Measurements from ENCODE around the gene CLCN7. TPM values are rescaled to one million over a fixed set of nuclear protein-coding genes. Genes with fewer than 3 reads are reported as not detected.

Gene CLCN7
- total RNA-seq, 1 experiment from 2014 or later: 8.9 TPM

DNA sequence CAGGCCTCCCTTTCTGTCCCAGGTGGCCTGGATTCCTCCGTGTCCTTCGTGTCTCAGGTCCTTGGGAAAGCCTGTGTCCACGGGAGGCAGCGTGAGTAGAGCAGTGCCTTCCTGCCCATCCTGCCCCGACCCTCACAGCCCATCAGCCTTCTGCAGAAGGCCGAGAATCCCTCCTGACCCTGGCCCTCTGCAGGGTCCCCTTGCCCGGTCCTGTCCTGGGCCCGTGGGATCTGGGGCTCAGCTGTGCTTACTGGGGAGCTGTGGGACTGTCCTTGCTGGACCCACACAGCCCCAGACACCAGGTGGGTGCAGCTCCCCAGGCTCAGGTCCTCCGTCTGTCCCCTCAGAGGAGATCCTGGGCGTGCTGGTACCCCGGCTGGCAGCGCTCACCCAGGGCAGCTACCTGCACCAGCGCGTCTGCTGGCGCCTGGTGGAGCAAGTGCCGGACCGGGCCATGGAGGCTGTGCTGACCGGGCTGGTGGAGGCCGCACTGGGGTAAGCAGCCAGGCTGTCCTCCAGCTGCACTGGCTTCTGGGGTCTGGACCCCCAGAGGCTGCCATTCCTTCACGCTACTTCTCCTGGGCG lies 22.3 kb upstream of the CLCN7 start:
- H4K20me1 ChIP-seq (ENCODE audit: insufficient read depth, low read depth, low read length): no peaks in the 10 kb centered on the region
- H3K9me3 ChIP-seq (ENCODE audit: low read length): no peaks in the 10 kb centered on the region
- H3K9me2 ChIP-seq (replicated peaks; ENCODE audit: insufficient read depth, low read length): no peaks in the 10 kb centered on the region
- no peak overlapping the region for H3K4me3 ChIP-seq (ENCODE audit: low read length)
- no peaks in the 10 kb centered on the region for H3K36me3 ChIP-seq (ENCODE audit: insufficient read depth, low read length)
- H3K4me1 ChIP-seq (ENCODE audit: low read length): peaks cover 19% of the 10 kb centered on the region
- H3K79me2 ChIP-seq (ENCODE audit: low read length): peaks cover 19% of the 10 kb centered on the region
- no peaks in the 10 kb centered on the region for H3K27me3 ChIP-seq (ENCODE audit: low read length)
- DNase-seq: no peak
- no peak overlapping the region for H3K27ac ChIP-seq (ENCODE audit: low read length)
- no peak overlapping the region for H3K4me2 ChIP-seq (ENCODE audit: low read depth, low read length, poor library complexity, severe bottlenecking)
- H2AFZ ChIP-seq (ENCODE audit: low read length): no peak overlapping the region
- no peak overlapping the region for H3K9ac ChIP-seq (ENCODE audit: low read length)

DNA sequence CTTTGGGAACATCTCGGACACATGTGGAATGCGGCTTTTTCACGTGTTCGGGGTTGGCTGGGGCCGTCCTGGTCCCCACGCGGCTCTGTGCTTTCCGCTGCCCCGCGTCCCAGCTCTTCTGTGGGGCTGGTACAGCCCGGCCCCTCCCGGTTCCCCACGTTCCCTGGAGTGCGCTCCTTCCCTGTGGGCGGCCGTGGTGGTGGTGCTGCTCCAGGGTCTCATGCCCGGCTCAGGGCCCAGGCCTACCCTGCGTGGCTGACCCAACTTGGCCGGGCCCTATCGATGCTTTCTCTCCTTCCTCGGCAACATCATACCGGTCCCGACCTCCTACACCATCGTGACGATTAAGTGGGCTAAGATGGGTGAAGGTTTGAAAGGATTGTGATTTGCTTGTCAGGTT lies 21.6 kb upstream of the CLCN7 start:
- H3K4me3 ChIP-seq (ENCODE audit: low read length): no peak overlapping the region
- no peak overlapping the region for H3K9ac ChIP-seq (ENCODE audit: low read length)
- no peak overlapping the region for H3K4me2 ChIP-seq (ENCODE audit: low read depth, low read length, poor library complexity, severe bottlenecking)
- H4K20me1 ChIP-seq (ENCODE audit: insufficient read depth, low read depth, low read length): no peaks in the 10 kb centered on the region
- no peaks in the 10 kb centered on the region for H3K9me2 ChIP-seq (replicated peaks; ENCODE audit: insufficient read depth, low read length)
- H3K4me1 ChIP-seq (ENCODE audit: low read length): peaks cover 19% of the 10 kb centered on the region
- no peak overlapping the region for H2AFZ ChIP-seq (ENCODE audit: low read length)
- no peaks in the 10 kb centered on the region for H3K36me3 ChIP-seq (ENCODE audit: insufficient read depth, low read length)
- DNase-seq: no peak
- no peaks in the 10 kb centered on the region for H3K9me3 ChIP-seq (ENCODE audit: low read length)
- no peaks in the 10 kb centered on the region for H3K27me3 ChIP-seq (ENCODE audit: low read length)
- no peak overlapping the region for H3K27ac ChIP-seq (ENCODE audit: low read length)
- H3K79me2 ChIP-seq (ENCODE audit: low read length): peaks cover 19% of the 10 kb centered on the region

- Histone ChIP-seq H3K9me3 (ENCODE audit: low read length) (no peaks in the 10 kb centered on the region), H3K9ac (ENCODE audit: low read length) (no peak overlapping the region), H3K4me2 (ENCODE audit: low read depth, low read length, poor library complexity, severe bottlenecking) (no peak overlapping the region), H3K36me3 (ENCODE audit: insufficient read depth, low read length) (no peaks in the 10 kb centered on the region), H3K4me1 (ENCODE audit: low read length) (peaks cover 19% of the 10 kb centered on the region), H3K9me2 (replicated peaks; ENCODE audit: insufficient read depth, low read length) (no peaks in the 10 kb centered on the region), H3K79me2 (ENCODE audit: low read length) (peaks cover 19% of the 10 kb centered on the region), H3K27ac (ENCODE audit: low read length) (no peak overlapping the region), H3K4me3 (ENCODE audit: low read length) (no peak overlapping the region), H2AFZ (ENCODE audit: low read length) (no peak overlapping the region), H3K27me3 (ENCODE audit: low read length) (no peaks in the 10 kb centered on the region), H4K20me1 (ENCODE audit: insufficient read depth, low read depth, low read length) (no peaks in the 10 kb centered on the region)
- DNase-seq: no peak
Measured at GRCh38 chr16:1495889-1496262, 21.0 kb upstream of the CLCN7 start.

DNA sequence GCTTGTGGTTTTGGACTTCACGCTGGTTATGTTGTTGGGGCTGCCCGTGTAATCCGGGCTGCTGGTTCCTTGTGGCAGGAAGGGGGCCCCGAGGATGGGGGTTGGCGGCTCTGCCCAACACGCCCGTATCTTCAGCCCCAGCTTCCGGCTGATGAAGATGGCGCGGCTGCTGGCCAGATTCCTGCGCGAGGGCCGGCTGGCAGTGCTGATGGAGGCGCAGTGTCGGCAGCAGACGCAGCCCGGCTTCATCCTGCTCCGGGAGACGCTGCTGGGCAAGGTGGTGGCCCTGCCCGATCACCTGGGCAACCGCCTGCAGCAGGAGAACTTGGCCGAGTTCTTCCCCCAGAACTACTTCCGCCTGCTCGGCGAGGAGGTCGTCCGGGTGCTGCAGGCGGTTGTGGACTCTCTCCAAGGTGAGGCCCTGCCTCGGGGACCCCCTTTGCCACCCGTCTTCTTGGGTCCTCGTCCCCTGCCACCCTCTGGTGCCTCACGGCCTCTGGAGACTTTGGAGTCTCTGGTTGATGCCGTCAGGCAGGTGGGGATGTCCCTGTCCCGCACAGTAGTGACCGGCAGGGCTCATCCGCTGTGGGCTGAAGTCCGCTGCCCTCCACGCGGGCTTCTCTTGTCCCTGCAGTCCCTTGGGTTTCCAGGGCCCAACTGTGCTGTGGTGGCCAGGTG lies 20.5 kb upstream of the CLCN7 start:
- Histone ChIP-seq H4K20me1 (ENCODE audit: insufficient read depth, low read depth, low read length) (no peaks in the 10 kb centered on the region), H3K27ac (ENCODE audit: low read length) (no peak overlapping the region), H3K4me3 (ENCODE audit: low read length) (no peak overlapping the region), H3K79me2 (ENCODE audit: low read length) (peaks cover 19% of the 10 kb centered on the region), H3K27me3 (ENCODE audit: low read length) (no peaks in the 10 kb centered on the region), H3K9ac (ENCODE audit: low read length) (no peak overlapping the region), H3K36me3 (ENCODE audit: insufficient read depth, low read length) (no peaks in the 10 kb centered on the region), H3K4me2 (ENCODE audit: low read depth, low read length, poor library complexity, severe bottlenecking) (no peak overlapping the region), H3K9me2 (replicated peaks; ENCODE audit: insufficient read depth, low read length) (no peaks in the 10 kb centered on the region), H3K4me1 (ENCODE audit: low read length) (peaks cover 19% of the 10 kb centered on the region), H2AFZ (ENCODE audit: low read length) (no peak overlapping the region), H3K9me3 (ENCODE audit: low read length) (no peaks in the 10 kb centered on the region)
- DNase-seq: no peak

DNA sequence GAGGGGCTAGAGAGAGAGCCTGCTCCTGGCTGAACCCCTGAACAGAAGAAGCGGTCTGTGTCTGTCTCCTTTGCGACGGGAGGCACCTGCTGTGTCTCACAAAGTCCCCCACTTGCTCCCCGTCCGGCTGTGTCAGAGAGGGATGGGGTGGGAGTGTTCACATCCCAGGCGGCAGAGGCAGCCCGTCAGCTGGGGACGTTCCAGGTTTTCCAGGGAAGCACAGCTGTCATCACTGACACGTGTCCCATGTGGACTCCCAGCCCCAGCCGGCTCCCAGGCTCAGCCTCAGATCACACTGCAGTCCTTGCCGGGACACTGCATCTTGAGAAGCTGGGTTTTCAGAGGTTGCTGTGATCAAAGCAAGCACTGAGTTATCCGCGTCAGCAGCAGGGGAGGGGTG lies 19.9 kb upstream of the CLCN7 start:
- Histone ChIP-seq H3K4me1 (ENCODE audit: low read length) (peaks cover 19% of the 10 kb centered on the region), H3K9me3 (ENCODE audit: low read length) (no peaks in the 10 kb centered on the region), H3K79me2 (ENCODE audit: low read length) (peaks cover 19% of the 10 kb centered on the region), H2AFZ (ENCODE audit: low read length) (no peak overlapping the region), H3K36me3 (ENCODE audit: insufficient read depth, low read length) (no peaks in the 10 kb centered on the region), H4K20me1 (ENCODE audit: insufficient read depth, low read depth, low read length) (no peaks in the 10 kb centered on the region), H3K4me3 (ENCODE audit: low read length) (peak overlapping the region; percentile 93; the same call in 1 of the 2 replicates), H3K4me2 (ENCODE audit: low read depth, low read length, poor library complexity, severe bottlenecking) (peak overlapping the region; percentile 92), H3K9me2 (replicated peaks; ENCODE audit: insufficient read depth, low read length) (no peaks in the 10 kb centered on the region), H3K9ac (ENCODE audit: low read length) (peak overlapping the region; percentile 92; the same call in 1 of the 2 replicates), H3K27ac (ENCODE audit: low read length) (no peak overlapping the region), H3K27me3 (ENCODE audit: low read length) (no peaks in the 10 kb centered on the region)
- no peak for DNase-seq

GRCh38 chr16:1494129-1494640 lies 19.4 kb upstream of the CLCN7 start:
- DNase-seq: no peak
- Histone ChIP-seq H3K4me3 (ENCODE audit: low read length) (peak overlapping the region; percentile 93), H3K4me2 (ENCODE audit: low read depth, low read length, poor library complexity, severe bottlenecking) (peak overlapping the region; percentile 92), H3K27ac (ENCODE audit: low read length) (no peak overlapping the region; the same call in 1 of the 2 replicates), H3K9me2 (replicated peaks; ENCODE audit: insufficient read depth, low read length) (no peaks in the 10 kb centered on the region), H3K36me3 (ENCODE audit: insufficient read depth, low read length) (no peaks in the 10 kb centered on the region), H3K79me2 (ENCODE audit: low read length) (peaks cover 19% of the 10 kb centered on the region), H2AFZ (ENCODE audit: low read length) (no peak overlapping the region), H3K9me3 (ENCODE audit: low read length) (no peaks in the 10 kb centered on the region), H3K4me1 (ENCODE audit: low read length) (peaks cover 19% of the 10 kb centered on the region), H3K27me3 (ENCODE audit: low read length) (no peaks in the 10 kb centered on the region), H4K20me1 (ENCODE audit: insufficient read depth, low read depth, low read length) (no peaks in the 10 kb centered on the region), H3K9ac (ENCODE audit: low read length) (peak overlapping the region; percentile 92)

DNA sequence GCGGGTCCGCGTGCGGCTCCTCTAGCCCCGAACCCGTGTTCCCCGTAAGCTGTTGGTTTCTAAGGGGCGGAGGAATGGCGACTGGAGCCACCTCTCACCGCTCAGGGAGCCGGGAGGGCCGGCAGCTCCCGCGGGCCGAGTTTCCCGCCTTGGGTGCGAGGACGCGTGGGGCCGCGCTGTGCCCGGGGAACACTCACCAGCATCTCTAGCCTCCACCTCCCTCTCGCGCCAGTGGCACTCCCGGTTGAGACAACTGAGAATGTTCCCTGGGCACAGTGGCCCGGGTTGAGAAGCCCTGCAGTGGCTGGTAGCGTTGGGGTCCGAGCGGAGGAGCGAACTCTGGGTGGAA lies 18.9 kb upstream of the CLCN7 start:
- Histone ChIP-seq H3K4me2 (ENCODE audit: low read depth, low read length, poor library complexity, severe bottlenecking) (peak overlapping the region; percentile 92), H3K27me3 (ENCODE audit: low read length) (no peaks in the 10 kb centered on the region), H3K4me3 (ENCODE audit: low read length) (peak overlapping the region; percentile 93), H3K36me3 (ENCODE audit: insufficient read depth, low read length) (no peaks in the 10 kb centered on the region), H3K79me2 (ENCODE audit: low read length) (peaks cover 19% of the 10 kb centered on the region), H2AFZ (ENCODE audit: low read length) (peak overlapping the region; percentile 63; the same call in 1 of the 2 replicates), H3K9me3 (ENCODE audit: low read length) (no peaks in the 10 kb centered on the region), H3K9me2 (replicated peaks; ENCODE audit: insufficient read depth, low read length) (no peaks in the 10 kb centered on the region), H4K20me1 (ENCODE audit: insufficient read depth, low read depth, low read length) (no peaks in the 10 kb centered on the region), H3K27ac (ENCODE audit: low read length) (peak overlapping the region; percentile 41; the same call in 1 of the 2 replicates), H3K9ac (ENCODE audit: low read length) (peak overlapping the region; percentile 92), H3K4me1 (ENCODE audit: low read length) (peaks cover 19% of the 10 kb centered on the region)
- DNase-seq: peak; percentile 68

DNA sequence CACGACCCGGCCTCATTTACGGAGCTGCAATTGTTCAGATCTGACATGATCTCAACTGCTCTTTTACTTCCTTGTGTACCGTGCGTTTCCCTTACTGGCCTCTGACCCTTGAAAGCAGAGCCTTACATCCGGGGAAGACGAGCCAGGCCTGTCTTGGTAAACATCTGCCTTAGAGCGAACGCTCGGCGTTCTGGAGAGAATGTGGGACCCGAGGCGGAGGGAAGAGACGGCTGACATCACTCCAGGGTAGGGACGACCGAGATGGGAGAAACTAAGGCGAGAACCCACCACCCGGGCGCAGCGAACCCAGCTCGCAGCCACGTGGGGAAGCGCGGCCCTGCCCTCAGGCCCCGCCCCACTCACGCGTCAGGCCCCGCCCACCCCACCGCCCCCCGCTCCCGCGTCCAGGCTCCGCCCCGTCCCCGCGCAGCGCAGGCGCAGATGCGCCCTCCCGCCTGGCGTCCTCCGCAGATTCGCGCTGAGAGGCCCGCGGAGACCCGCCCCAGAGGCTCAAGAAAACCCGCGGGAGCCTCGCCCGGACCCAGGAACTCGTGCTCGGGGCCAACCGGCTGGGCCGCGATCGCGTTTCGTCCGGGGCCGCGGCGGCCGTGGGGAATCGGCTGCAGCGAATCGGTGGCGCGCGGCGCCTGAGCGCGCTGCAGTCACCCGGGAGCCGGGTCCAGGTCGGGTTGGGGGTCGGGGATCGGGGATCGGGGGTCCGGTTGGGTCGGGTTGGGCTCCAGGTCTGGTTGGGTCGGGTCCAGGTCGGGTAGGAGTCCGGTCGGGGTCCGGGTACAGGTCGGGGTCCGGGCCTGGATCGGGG lies 18.3 kb upstream of the CLCN7 start, which contains the start of gene TELO2:
TSS of gene TELO2 (plus strand) at position 438 of the 823 bp plus-strand sequence. CDS start 922 bp downstream, outside the sequence.
- peak within 1 kb of the TSS; percentile 95 for H2AFZ ChIP-seq (ENCODE audit: low read length)
- peak within 1 kb of the TSS; percentile 92 for H3K4me2 ChIP-seq (ENCODE audit: low read depth, low read length, poor library complexity, severe bottlenecking)
- no peaks in the 10 kb centered on the region for H3K9me3 ChIP-seq (ENCODE audit: low read length)
- H3K79me2 ChIP-seq (ENCODE audit: low read length): peaks cover 19% of the 10 kb centered on the region
- no peaks in the 10 kb centered on the region for H3K36me3 ChIP-seq (ENCODE audit: insufficient read depth, low read length)
- peak within 1 kb of the TSS; percentile 41; the same call in 1 of the 2 replicates for H3K27ac ChIP-seq (ENCODE audit: low read length)
- DNase-seq: peak; percentile 93
- no peaks in the 10 kb centered on the region for H4K20me1 ChIP-seq (ENCODE audit: insufficient read depth, low read depth, low read length)
- H3K9me2 ChIP-seq (replicated peaks; ENCODE audit: insufficient read depth, low read length): no peaks in the 10 kb centered on the region
- peak within 1 kb of the TSS; percentile 93 for H3K4me3 ChIP-seq (ENCODE audit: low read length)
- H3K9ac ChIP-seq (ENCODE audit: low read length): peak within 1 kb of the TSS; percentile 92
- no peaks in the 10 kb centered on the region for H3K27me3 ChIP-seq (ENCODE audit: low read length)
- H3K4me1 ChIP-seq (ENCODE audit: low read length): peaks cover 19% of the 10 kb centered on the region

Data from Karpas-422 (cell line).